ENCODE results near the gene ACOT7.
"Not testable (repeated sequence)": the region's sequence is repeated elsewhere in the genome, so short reads cannot be mapped to it uniquely, and the experiment has no call there.

ACOT7 gene

GRCh38 chr1:6393400-6394187 lies at the start of gene ACOT7:
Gene ACOT7, minus strand, starts transcription at chr1:6393767. Its CDS starts 368 bp downstream, at chr1:6393399.
- peak; percentile 91 for DNase-seq

GRCh38 chr1:6441586-6441985 lies 48.0 kb upstream of the ACOT7 start:
- no peak for DNase-seq

GRCh38 chr1:6440198-6441126 lies 46.9 kb upstream of the ACOT7 start:
- peak; percentile 77 for DNase-seq

GRCh38 chr1:6438047-6438525 lies 44.5 kb upstream of the ACOT7 start:
- peak; percentile 68 for DNase-seq

GRCh38 chr1:6437012-6437700 lies 43.6 kb upstream of the ACOT7 start:
- peak; percentile 69 for DNase-seq

- DNase-seq, result not testable (repeated sequence)
These were observed 42.7 kb upstream of the ACOT7 start for GRCh38 chr1:6436277-6436676.

- no peak for DNase-seq
These were observed 42.0 kb upstream of the ACOT7 start for GRCh38 chr1:6435547-6435946.

- peak; percentile 36 for DNase-seq
These were observed 41.6 kb upstream of the ACOT7 start for GRCh38 chr1:6435129-6435528.

- peak; percentile 8 for DNase-seq
These were observed 40.6 kb upstream of the ACOT7 start for GRCh38 chr1:6434186-6434585.

- DNase-seq, result not testable (repeated sequence)
These were observed 38.3 kb upstream of the ACOT7 start for GRCh38 chr1:6431645-6432579.

GRCh38 chr1:6429660-6430411 lies 36.3 kb upstream of the ACOT7 start:
- DNase-seq, result not testable (repeated sequence)

GRCh38 chr1:6428453-6428852 lies 34.9 kb upstream of the ACOT7 start:
- not testable (repeated sequence) for DNase-seq

GRCh38 chr1:6427441-6428390 lies 34.1 kb upstream of the ACOT7 start:
- peak; percentile 61 for DNase-seq

- no peak for DNase-seq
These were observed 33.4 kb upstream of the ACOT7 start for GRCh38 chr1:6426972-6427350.

GRCh38 chr1:6426277-6426971 lies 32.9 kb upstream of the ACOT7 start:
- no peak for DNase-seq

GRCh38 chr1:6425658-6426057 lies 32.1 kb upstream of the ACOT7 start:
- DNase-seq, result no peak

- DNase-seq, result peak; percentile 32
These were observed 31.3 kb upstream of the ACOT7 start, which contains the start of gene ESPN for GRCh38 chr1:6424619-6425593. Gene ESPN, plus strand, starts transcription at chr1:6424776. Its CDS starts 180 bp downstream, at chr1:6424956.
